Liver (tissue), 9 donors: ENCODE measurements around the gene SLC2A14. TPM values are rescaled to one million over a fixed set of nuclear protein-coding genes. Genes with fewer than 3 reads are reported as not detected.
"Not testable (repeated sequence)": the region's sequence is repeated elsewhere in the genome, so short reads cannot be mapped to it uniquely, and the experiment has no call there.

Experiments
- DNase-seq: peaks from one replicate; pipeline ENCODE4 v3.0.0-alpha.2; 2017; ENCODE audit warnings: low spot score
- H3K27ac ChIP-seq, 2 donors: one replicate each; pipeline ENCODE4 v1.7.0; 2013; ENCODE audit warnings: inconsistent platforms in 2 of 2, low read length in 2 of 2, control low read depth in 1 of 2, low read depth in 1 of 2, mild to moderate bottlenecking in 1 of 2
- H3K27me3 ChIP-seq, 4 donors: one replicate each; pipeline versions ENCODE4 v1.6.1 to v1.7.0; 2013; ENCODE audit warnings: low read length in 3 of 4, inconsistent platforms in 1 of 4, mild to moderate bottlenecking in 1 of 4, moderate library complexity in 1 of 4; ENCODE audit not compliant: control insufficient read depth in 4 of 4, insufficient read depth in 4 of 4
- H3K36me3 ChIP-seq, 4 donors: one replicate each; pipeline versions ENCODE4 v1.6.1 to v1.7.0; 2013; ENCODE audit warnings: low read length in 3 of 4, mild to moderate bottlenecking in 3 of 4, low read depth in 1 of 4, moderate library complexity in 1 of 4; ENCODE audit not compliant: control insufficient read depth in 4 of 4, insufficient read depth in 3 of 4
- H3K4me1 ChIP-seq, 4 donors: one replicate each; pipeline versions ENCODE4 v1.6.1 to v1.7.0; 2013; ENCODE audit warnings: low read length in 3 of 4, mild to moderate bottlenecking in 3 of 4, moderate library complexity in 1 of 4; ENCODE audit not compliant: control insufficient read depth in 4 of 4, insufficient read depth in 4 of 4
- H3K4me3 ChIP-seq, 3 donors: one replicate each; pipeline versions ENCODE4 v1.6.1 to v1.7.0; 2013; ENCODE audit warnings: low read length in 3 of 3, control low read depth in 1 of 3, low read depth in 1 of 3, mild to moderate bottlenecking in 1 of 3
- H3K9ac ChIP-seq, 2 donors: one replicate each; pipeline ENCODE4 v1.7.0; 2013; ENCODE audit warnings: low read length in 2 of 2, mild to moderate bottlenecking in 2 of 2, moderate library complexity in 2 of 2, control low read depth in 1 of 2, low read depth in 1 of 2
- H3K9me3 ChIP-seq, 4 donors: one replicate each; pipeline versions ENCODE4 v1.6.1 to v1.7.0; 2013; ENCODE audit warnings: low read length in 3 of 4; ENCODE audit not compliant: control insufficient read depth in 4 of 4
- FOXA1 ChIP-seq: IDR thresholded peaks from 2 replicates; pipeline ENCODE4 v1.6.1; 2016; ENCODE audit warnings: antibody characterized with exemption
- FOXA2 ChIP-seq: IDR thresholded peaks from 2 replicates; pipeline ENCODE4 v1.6.1; 2016; ENCODE audit warnings: antibody characterized with exemption
- GABPA ChIP-seq, 2 donors: IDR thresholded peaks in 1 of 2; conservative IDR thresholded peaks in 1 of 2; 2 replicates each; pipeline ENCODE4 v1.6.1; 2016; ENCODE audit warnings: antibody characterized with exemption in 2 of 2, mild to moderate bottlenecking in 1 of 2, moderate library complexity in 1 of 2
- HNF4A ChIP-seq, 2 donors: conservative IDR thresholded peaks; 2 replicates each; pipeline ENCODE4 v1.6.1; 2016; ENCODE audit warnings: antibody characterized with exemption in 2 of 2, mild to moderate bottlenecking in 2 of 2
- HNF4G ChIP-seq: IDR thresholded peaks from 2 replicates; pipeline ENCODE4 v1.6.1; 2016; ENCODE audit warnings: antibody characterized with exemption
- NR2F2 ChIP-seq: IDR thresholded peaks from 2 replicates; pipeline ENCODE4 v1.6.1; 2016; ENCODE audit warnings: antibody characterized with exemption
- RAD21 ChIP-seq, 2 donors: IDR thresholded peaks; 2 replicates each; pipeline ENCODE4 v1.6.1; 2016; ENCODE audit warnings: antibody characterized with exemption in 2 of 2, mild to moderate bottlenecking in 2 of 2
- RXRA ChIP-seq, 2 donors: IDR thresholded peaks; 2 replicates each; pipeline ENCODE4 v1.6.1; 2017 to 2018; ENCODE audit warnings: antibody characterized with exemption in 2 of 2, mild to moderate bottlenecking in 1 of 2
- SP1 ChIP-seq: IDR thresholded peaks from 2 replicates; pipeline ENCODE4 v1.6.1; 2018; ENCODE audit warnings: antibody characterized with exemption, mild to moderate bottlenecking
- TAF1 ChIP-seq: conservative IDR thresholded peaks from 2 replicates; pipeline ENCODE4 v1.6.1; 2016; ENCODE audit warnings: antibody characterized with exemption, mild to moderate bottlenecking
- YY1 ChIP-seq: IDR thresholded peaks from 2 replicates; pipeline ENCODE4 v1.6.1; 2016; ENCODE audit warnings: antibody characterized with exemption, mild to moderate bottlenecking
- WGBS: extraction: QIAGEN DNeasy Blood & Tissue Kit; methylation state at CpG from one replicate; pipeline ENCODE4 v1.1.7; 2013; 5-methylcytosine and 5-hydroxymethylcytosine counted together
- polyA plus RNA-seq, 2 donors: library from polyadenylated mRNA; stranded (reverse) in 1 of 2; unstranded in 1 of 2; fragments of 200-250 nt in 1 of 2; fragments of >200 nt in 1 of 2; fragmentation: Nextera tagmentation in 1 of 2; extraction: Ambion mirVana in 1 of 2; gene quantifications; one replicate each; pipeline versions ENCODE4 v1.2.1 to v1.2.3, GENCODE V29; 2013 to 2015
- total RNA-seq, 2 donors: library from RNA; depleted of rRNA; stranded (reverse); fragments of >200 nt; gene quantifications; one replicate each; pipeline ENCODE4 v1.2.3, GENCODE V29; 2014
- TF ChIP-seq, protein P1 (sequence below): IDR thresholded peaks from 2 replicates; pipeline ENCODE4 v1.6.1; 2016; ENCODE audit warnings: antibody characterized with exemption, mild to moderate bottlenecking
- TF ChIP-seq, protein P2 (sequence below): IDR thresholded peaks from 2 replicates; pipeline ENCODE4 v1.6.1; 2016; ENCODE audit warnings: antibody characterized with exemption
- TF ChIP-seq, protein P3 (sequence below): IDR thresholded peaks from 2 replicates; pipeline ENCODE4 v1.6.1; 2016; ENCODE audit warnings: antibody characterized with exemption
- TF ChIP-seq, protein P4 (sequence below): IDR thresholded peaks from 2 replicates; pipeline ENCODE4 v1.6.1; 2016; ENCODE audit warnings: antibody characterized with exemption
- TF ChIP-seq, protein P5 (sequence below): fragments of 150-350 bp; IDR thresholded peaks from 2 replicates; pipeline ENCODE4 v1.5.1; 2017; ENCODE audit warnings: improper control_type of control experiment, low read depth, low read length; ENCODE audit not compliant: missing input control
- donor health status: healthy.
- donor health status: healthy.
- donor health status: healthy.
- donor health status: healthy.
- donor health status: healthy.

The SLC2A14 gene
- total and polyA plus RNA-seq, 4 donors, result 22.7 TPM; not detected in 3

DNA sequence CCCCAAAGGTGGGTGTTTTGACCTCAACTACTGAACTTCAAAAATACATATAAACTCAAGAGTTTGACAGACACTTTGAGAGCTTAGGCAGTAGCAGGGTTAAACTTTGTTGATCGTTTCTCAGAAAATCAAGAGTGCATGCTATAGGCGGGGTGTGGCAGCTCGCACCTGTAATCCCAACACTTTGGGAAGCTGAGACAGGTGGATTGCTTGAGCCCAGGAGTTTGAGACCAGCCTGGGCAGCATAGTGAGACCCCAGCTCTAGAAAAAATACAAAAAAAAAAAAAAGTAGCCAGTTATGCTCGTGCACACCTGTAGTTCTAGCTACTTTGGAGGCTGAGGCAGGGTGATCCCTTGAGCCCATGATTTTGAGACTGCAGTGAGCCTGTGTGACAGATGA lies 71.3 kb downstream of the SLC2A14 start:
- Histone ChIP-seq H3K9ac (no peak overlapping the region), H3K27me3 (no peaks in the 10 kb centered on the region), H3K9me3 (no peaks in the 10 kb centered on the region), H3K4me3 (no peak overlapping the region), H3K36me3 (no peaks in the 10 kb centered on the region), H3K4me1 (no peaks in the 10 kb centered on the region), H3K27ac (no peak overlapping the region)
- TF ChIP-seq SP1 (no peak), HNF4G (no peak), YY1 (no peak), GABPA (IDR thresholded peaks at IDR 0.05 in 1 of 2, conservative IDR thresholded peaks at IDR 0.05 in 1 of 2) (no peak), RAD21 (IDR thresholded peaks at IDR 0.05) (no peak), TAF1 (no peak), FOXA1 (no peak), RXRA (IDR thresholded peaks at IDR 0.05) (no peak), HNF4A (conservative IDR thresholded peaks at IDR 0.05) (no peak), NR2F2 (no peak), FOXA2 (no peak)
- TF ChIP-seq, protein P1, sequence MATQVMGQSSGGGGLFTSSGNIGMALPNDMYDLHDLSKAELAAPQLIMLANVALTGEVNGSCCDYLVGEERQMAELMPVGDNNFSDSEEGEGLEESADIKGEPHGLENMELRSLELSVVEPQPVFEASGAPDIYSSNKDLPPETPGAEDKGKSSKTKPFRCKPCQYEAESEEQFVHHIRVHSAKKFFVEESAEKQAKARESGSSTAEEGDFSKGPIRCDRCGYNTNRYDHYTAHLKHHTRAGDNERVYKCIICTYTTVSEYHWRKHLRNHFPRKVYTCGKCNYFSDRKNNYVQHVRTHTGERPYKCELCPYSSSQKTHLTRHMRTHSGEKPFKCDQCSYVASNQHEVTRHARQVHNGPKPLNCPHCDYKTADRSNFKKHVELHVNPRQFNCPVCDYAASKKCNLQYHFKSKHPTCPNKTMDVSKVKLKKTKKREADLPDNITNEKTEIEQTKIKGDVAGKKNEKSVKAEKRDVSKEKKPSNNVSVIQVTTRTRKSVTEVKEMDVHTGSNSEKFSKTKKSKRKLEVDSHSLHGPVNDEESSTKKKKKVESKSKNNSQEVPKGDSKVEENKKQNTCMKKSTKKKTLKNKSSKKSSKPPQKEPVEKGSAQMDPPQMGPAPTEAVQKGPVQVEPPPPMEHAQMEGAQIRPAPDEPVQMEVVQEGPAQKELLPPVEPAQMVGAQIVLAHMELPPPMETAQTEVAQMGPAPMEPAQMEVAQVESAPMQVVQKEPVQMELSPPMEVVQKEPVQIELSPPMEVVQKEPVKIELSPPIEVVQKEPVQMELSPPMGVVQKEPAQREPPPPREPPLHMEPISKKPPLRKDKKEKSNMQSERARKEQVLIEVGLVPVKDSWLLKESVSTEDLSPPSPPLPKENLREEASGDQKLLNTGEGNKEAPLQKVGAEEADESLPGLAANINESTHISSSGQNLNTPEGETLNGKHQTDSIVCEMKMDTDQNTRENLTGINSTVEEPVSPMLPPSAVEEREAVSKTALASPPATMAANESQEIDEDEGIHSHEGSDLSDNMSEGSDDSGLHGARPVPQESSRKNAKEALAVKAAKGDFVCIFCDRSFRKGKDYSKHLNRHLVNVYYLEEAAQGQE, result no peak
- TF ChIP-seq, protein P2, sequence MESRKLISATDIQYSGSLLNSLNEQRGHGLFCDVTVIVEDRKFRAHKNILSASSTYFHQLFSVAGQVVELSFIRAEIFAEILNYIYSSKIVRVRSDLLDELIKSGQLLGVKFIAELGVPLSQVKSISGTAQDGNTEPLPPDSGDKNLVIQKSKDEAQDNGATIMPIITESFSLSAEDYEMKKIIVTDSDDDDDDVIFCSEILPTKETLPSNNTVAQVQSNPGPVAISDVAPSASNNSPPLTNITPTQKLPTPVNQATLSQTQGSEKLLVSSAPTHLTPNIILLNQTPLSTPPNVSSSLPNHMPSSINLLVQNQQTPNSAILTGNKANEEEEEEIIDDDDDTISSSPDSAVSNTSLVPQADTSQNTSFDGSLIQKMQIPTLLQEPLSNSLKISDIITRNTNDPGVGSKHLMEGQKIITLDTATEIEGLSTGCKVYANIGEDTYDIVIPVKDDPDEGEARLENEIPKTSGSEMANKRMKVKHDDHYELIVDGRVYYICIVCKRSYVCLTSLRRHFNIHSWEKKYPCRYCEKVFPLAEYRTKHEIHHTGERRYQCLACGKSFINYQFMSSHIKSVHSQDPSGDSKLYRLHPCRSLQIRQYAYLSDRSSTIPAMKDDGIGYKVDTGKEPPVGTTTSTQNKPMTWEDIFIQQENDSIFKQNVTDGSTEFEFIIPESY, result no peak
- TF ChIP-seq, protein P3, sequence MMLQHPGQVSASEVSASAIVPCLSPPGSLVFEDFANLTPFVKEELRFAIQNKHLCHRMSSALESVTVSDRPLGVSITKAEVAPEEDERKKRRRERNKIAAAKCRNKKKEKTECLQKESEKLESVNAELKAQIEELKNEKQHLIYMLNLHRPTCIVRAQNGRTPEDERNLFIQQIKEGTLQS, result no peak
- TF ChIP-seq, protein P4, sequence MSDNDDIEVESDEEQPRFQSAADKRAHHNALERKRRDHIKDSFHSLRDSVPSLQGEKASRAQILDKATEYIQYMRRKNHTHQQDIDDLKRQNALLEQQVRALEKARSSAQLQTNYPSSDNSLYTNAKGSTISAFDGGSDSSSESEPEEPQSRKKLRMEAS, result no peak
- TF ChIP-seq, protein P5, sequence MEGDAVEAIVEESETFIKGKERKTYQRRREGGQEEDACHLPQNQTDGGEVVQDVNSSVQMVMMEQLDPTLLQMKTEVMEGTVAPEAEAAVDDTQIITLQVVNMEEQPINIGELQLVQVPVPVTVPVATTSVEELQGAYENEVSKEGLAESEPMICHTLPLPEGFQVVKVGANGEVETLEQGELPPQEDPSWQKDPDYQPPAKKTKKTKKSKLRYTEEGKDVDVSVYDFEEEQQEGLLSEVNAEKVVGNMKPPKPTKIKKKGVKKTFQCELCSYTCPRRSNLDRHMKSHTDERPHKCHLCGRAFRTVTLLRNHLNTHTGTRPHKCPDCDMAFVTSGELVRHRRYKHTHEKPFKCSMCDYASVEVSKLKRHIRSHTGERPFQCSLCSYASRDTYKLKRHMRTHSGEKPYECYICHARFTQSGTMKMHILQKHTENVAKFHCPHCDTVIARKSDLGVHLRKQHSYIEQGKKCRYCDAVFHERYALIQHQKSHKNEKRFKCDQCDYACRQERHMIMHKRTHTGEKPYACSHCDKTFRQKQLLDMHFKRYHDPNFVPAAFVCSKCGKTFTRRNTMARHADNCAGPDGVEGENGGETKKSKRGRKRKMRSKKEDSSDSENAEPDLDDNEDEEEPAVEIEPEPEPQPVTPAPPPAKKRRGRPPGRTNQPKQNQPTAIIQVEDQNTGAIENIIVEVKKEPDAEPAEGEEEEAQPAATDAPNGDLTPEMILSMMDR, result no peak
- no peak for DNase-seq
- 54% methylated on average over 4 of the region's 4 CpGs for WGBS

DNA sequence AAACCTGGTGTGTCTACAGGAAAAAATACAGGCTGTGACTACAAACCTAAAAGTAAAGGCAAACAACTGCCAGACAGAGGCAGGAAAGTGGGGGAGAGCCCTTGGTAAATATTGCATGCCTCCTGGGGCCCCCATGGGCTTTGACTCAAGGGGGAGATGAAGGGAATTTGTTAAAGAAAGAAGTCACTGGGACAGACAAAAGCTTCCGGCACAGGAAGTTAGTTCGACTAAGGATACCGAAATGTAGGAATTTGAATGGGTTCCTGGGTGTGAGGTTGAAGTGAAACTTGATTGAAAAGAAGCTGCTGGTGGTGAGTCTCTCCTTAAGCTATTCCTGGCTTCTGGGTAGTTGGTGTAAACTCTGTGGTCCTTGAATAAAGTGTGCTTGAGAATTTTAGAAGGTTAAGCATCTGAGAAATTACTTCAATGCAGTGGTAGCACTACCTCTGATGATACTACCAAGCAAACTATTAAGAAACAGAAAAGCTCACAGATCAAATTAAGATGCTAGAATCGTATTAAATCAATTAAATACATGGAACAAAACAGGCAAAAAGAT lies 73.9 kb downstream of the SLC2A14 start:
- not testable (repeated sequence) for H3K9ac ChIP-seq, H3K27ac ChIP-seq, H3K9me3 ChIP-seq, DNase-seq, H3K4me1 ChIP-seq, H3K36me3 ChIP-seq, H3K4me3 ChIP-seq, H3K27me3 ChIP-seq
- 82% methylated on average over 1 of the region's 4 CpGs for WGBS
